Limb (tissue), 2 donors: ENCODE data around the gene FXYD5.
A peak's percentile ranks its signal among the peaks of the same experiment; 100 is the strongest.

Experiments used
- DNase-seq, 2 donors: peaks; one replicate each; pipeline ENCODE4 v3.0.0-alpha.2; 2016; ENCODE audit errors: extremely low spot score in 2 of 2

FXYD5 gene

GRCh38 chr19:35154525-35155406 is at the start of gene FXYD5:
TSS of gene FXYD5 (plus strand) at chr19:35154735. CDS start at chr19:35155551, 816 bp downstream.
- DNase-seq = peak in 1 of 2 donors; percentile 57

GRCh38 chr19:35105047-35105410 is 49.5 kb upstream of the FXYD5 start:
- no peak for DNase-seq

GRCh38 chr19:35105411-35106290 is 48.9 kb upstream of the FXYD5 start:
- DNase-seq = no peak

GRCh38 chr19:35106291-35106583 is 48.3 kb upstream of the FXYD5 start:
- no peak for DNase-seq

- DNase-seq = no peak
Observed at GRCh38 chr19:35106898-35107541, 47.5 kb upstream of the FXYD5 start.

GRCh38 chr19:35107545-35107944 is 47.0 kb upstream of the FXYD5 start:
- no peak for DNase-seq

- no peak for DNase-seq
Observed at GRCh38 chr19:35108730-35109129, 45.8 kb upstream of the FXYD5 start.

GRCh38 chr19:35109395-35110112 is 45.0 kb upstream of the FXYD5 start:
- no peak for DNase-seq

GRCh38 chr19:35110974-35111373 is 43.6 kb upstream of the FXYD5 start:
- no peak for DNase-seq

GRCh38 chr19:35112995-35113688 is 41.4 kb upstream of the FXYD5 start:
- DNase-seq = no peak

GRCh38 chr19:35114353-35115176 is 40.0 kb upstream of the FXYD5 start:
- DNase-seq = peak; percentile 68 to 92

GRCh38 chr19:35115177-35115951 is 39.2 kb upstream of the FXYD5 start, which contains the start of gene FXYD3:
TSS of gene FXYD3 (plus strand) at chr19:35115823. CDS start at chr19:35119377, 3,554 bp downstream.
- DNase-seq = peak in 1 of 2 donors; percentile 78

- no peak for DNase-seq
Observed at GRCh38 chr19:35116072-35116801, 38.3 kb upstream of the FXYD5 start.

GRCh38 chr19:35117116-35117515 is 37.4 kb upstream of the FXYD5 start:
- DNase-seq = no peak

GRCh38 chr19:35117799-35118198 is 36.7 kb upstream of the FXYD5 start:
- no peak for DNase-seq

GRCh38 chr19:35118268-35119020 is 36.1 kb upstream of the FXYD5 start:
- no peak for DNase-seq

GRCh38 chr19:35119091-35119490 is 35.4 kb upstream of the FXYD5 start:
- DNase-seq = no peak
